GM21528 (cell line): ENCODE results near the gene TRIM32.

Experiments
- ATAC-seq: cut with Tn5 transposase; IDR thresholded peaks from one replicate; pipeline ENCODE4 v1.9.1; 2021; ENCODE audit warnings: mild to moderate bottlenecking, moderate library complexity; ENCODE audit not compliant: unreplicated experiment, low FRiP score

Gene TRIM32

GRCh38 chr9:116703634-116704033 lies 16.5 kb downstream of the TRIM32 start:
- no peak for ATAC-seq

- no peak for ATAC-seq
These were observed 17.4 kb downstream of the TRIM32 start for GRCh38 chr9:116704470-116704869.

GRCh38 chr9:116705531-116705930 lies 18.4 kb downstream of the TRIM32 start:
- no peak for ATAC-seq

- no peak for ATAC-seq
These were observed 19.5 kb downstream of the TRIM32 start for GRCh38 chr9:116706310-116707290.

- ATAC-seq: no peak
These were observed 25.7 kb downstream of the TRIM32 start for GRCh38 chr9:116712781-116713180.

- ATAC-seq: no peak
These were observed 26.2 kb downstream of the TRIM32 start for GRCh38 chr9:116713271-116713670.

- ATAC-seq: no peak
These were observed 28.6 kb downstream of the TRIM32 start for GRCh38 chr9:116715751-116716150.

- no peak for ATAC-seq
These were observed 29.3 kb downstream of the TRIM32 start for GRCh38 chr9:116716438-116716837.

GRCh38 chr9:116717150-116717549 lies 30.0 kb downstream of the TRIM32 start:
- ATAC-seq: no peak

- ATAC-seq: no peak
These were observed 31.0 kb downstream of the TRIM32 start for GRCh38 chr9:116718111-116718510.

GRCh38 chr9:116720111-116720510 lies 33.0 kb downstream of the TRIM32 start:
- ATAC-seq: no peak

GRCh38 chr9:116721411-116721810 lies 34.3 kb downstream of the TRIM32 start:
- no peak for ATAC-seq

GRCh38 chr9:116721944-116722343 lies 34.8 kb downstream of the TRIM32 start:
- ATAC-seq: no peak

GRCh38 chr9:116724123-116724522 lies 37.0 kb downstream of the TRIM32 start:
- no peak for ATAC-seq

GRCh38 chr9:116726602-116727001 lies 39.5 kb downstream of the TRIM32 start:
- ATAC-seq: no peak

GRCh38 chr9:116733010-116733641 lies 46.0 kb downstream of the TRIM32 start:
- no peak for ATAC-seq

- no peak for ATAC-seq
These were observed 49.5 kb downstream of the TRIM32 start for GRCh38 chr9:116736399-116737151.

GRCh38 chr9:116737152-116737546 lies 50.0 kb downstream of the TRIM32 start:
- no peak for ATAC-seq

GRCh38 chr9:116741086-116741740 lies 54.1 kb downstream of the TRIM32 start:
- ATAC-seq: no peak

- ATAC-seq: no peak
These were observed 54.6 kb downstream of the TRIM32 start for GRCh38 chr9:116741742-116742141.
